Left ventricle myocardium superior (tissue), 1 donor: ENCODE results near the gene STXBP3. TPM values are rescaled to one million over a fixed set of nuclear protein-coding genes. Genes with fewer than 3 reads are reported as not detected.
"Not testable (repeated sequence)": the region's sequence is repeated elsewhere in the genome, so short reads cannot be mapped to it uniquely, and the experiment has no call there.

ENCODE experiments used
- ATAC-seq: fragments of 200-7000 bp; cut with Tn5 transposase; one replicate; pipeline ENCODE4 v1.9.1; 2020; ENCODE audit warnings: mild to moderate bottlenecking, moderate library complexity
- DNase-seq: peaks from one replicate; pipeline ENCODE4 v3.0.0-alpha.2; 2020
- intact Hi-C: fragments of 100-400 bp; cut with micrococcal nuclease; formaldehyde crosslinking; loops from one replicate; pipeline ENCODE4 v1.11.0; 2022
- total RNA-seq: library from RNA; stranded (reverse); fragmentation: NEBNext Ultra II Directional; extraction: Animal tissue kit (Norgen Biotek cat#: 25700); gene quantifications from one replicate; pipeline ENCODE4 v1.2.1, GENCODE V29; 2021
- donor health status: DM: no; HTN: yes; CAD: no; lungs with severe emphysema.

Gene STXBP3
- total RNA-seq, 1 donor from 2014 or later = 23.3 TPM

DNA sequence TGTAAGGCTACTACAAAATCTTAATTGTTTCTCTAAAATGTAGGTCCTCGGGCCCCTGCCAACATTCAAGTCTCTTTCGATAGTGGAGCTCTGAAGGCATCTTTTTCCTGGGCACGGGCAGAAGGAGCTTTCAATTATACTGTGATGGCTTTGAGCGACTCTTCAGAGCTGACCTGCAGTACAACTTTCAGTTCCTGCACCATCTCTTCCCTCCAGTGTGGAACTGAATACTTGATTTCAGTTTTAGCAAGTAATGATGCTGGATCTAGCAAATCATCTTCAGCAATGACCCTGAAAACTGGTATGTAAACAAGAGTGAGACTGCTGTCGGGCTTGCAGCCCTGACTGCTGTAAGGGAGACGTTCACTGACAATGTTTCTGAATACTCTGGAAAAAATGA lies 24.2 kb upstream of the STXBP3 start:
- intact Hi-C loops = no loop called here
- no peak for ATAC-seq

DNA sequence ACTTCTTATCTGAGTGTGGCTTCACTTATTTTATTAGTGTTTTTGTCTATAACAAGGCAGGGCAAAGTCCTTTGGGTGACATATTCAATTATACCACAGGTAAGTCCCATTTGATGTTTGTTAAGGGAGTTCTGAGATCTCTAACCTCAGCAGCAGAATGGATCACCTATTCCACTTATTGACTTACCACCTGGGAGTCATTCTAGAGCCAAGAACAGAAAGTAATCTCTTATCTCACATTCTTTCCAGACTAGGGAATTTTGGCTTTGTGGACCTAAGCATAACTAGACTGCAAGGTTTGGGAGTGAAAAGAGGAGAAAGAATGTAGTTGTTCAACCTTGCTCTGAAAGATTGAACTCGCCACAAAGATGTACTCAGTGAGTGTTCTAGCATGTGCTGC lies 20.6 kb upstream of the STXBP3 start:
- no peak for DNase-seq
- intact Hi-C loops = no loop called here
- ATAC-seq = no peak

More for the DNA sequence above, 24.2 kb upstream of the STXBP3 start:
- DNase-seq = no peak

DNA sequence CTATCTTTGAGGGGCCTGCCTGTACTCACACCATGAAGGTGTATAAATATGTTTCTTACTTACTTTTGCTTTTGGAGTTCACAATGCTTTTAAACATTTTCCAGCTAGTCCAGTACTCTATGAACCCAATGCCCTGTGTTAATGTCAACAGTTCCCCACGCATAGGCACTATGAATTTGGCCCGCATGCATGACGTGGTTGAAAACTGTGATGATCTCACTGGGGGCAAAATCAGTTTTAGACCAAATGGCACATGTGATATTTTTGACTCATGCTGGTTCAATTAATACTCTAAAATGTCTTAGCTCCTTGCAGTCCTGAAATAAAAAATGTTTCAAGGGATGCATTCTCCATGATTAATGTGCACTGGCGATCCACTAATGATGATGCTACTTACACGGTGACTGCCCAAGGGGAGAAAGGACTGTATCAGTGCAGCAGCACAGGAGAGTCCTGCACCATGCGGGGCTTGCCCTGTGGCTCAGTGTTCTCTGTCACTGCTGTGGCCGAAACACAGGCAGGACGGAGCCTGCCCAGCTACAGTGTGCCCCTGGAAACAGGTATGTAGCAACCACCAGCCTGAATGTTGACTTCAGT lies 18.0 kb upstream of the STXBP3 start:
- DNase-seq (no peak), ATAC-seq (no peak)
- intact Hi-C loops = no loop called here

DNA sequence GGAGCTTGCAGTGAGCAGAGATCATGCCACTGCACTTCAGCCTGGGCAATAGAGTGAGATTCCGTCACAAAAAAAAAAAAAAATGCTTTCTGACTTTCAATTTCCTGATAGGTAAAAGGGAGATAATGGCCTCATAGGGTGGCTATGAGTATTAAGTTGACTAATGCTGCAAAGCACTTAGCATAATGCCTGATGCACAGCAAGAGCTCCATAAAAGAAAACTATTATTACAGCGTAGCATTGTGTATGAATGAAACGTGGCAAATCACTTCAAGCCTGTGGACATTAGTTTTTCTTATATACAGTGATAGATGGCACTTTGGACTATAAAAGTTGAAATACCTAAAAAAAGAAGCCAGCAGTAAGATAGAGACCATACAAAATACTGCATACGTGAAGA lies 17.0 kb upstream of the STXBP3 start:
- intact Hi-C loops = no loop called here
- DNase-seq (no peak), ATAC-seq (no peak)

DNA sequence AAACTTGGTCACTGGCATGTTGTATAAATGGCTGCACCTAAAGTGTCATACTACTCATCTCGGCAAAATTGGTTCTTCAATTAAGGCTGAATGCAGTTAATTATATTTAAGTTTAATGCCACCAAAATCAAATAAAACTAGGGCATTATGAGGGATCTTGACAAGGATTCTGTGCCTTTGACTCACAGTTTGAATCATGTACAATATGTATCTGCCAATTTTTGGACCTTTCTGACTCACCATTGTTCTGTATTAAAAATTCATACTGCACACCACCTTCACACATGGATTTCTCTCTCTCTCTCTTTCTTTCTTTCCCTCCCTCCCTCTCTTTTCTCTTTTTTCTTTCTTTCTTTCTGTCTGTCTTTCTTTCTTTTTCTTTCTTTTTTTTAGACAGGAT lies 14.1 kb upstream of the STXBP3 start:
- ATAC-seq (no peak), DNase-seq (no peak)
- intact Hi-C loops = no loop called here

DNA sequence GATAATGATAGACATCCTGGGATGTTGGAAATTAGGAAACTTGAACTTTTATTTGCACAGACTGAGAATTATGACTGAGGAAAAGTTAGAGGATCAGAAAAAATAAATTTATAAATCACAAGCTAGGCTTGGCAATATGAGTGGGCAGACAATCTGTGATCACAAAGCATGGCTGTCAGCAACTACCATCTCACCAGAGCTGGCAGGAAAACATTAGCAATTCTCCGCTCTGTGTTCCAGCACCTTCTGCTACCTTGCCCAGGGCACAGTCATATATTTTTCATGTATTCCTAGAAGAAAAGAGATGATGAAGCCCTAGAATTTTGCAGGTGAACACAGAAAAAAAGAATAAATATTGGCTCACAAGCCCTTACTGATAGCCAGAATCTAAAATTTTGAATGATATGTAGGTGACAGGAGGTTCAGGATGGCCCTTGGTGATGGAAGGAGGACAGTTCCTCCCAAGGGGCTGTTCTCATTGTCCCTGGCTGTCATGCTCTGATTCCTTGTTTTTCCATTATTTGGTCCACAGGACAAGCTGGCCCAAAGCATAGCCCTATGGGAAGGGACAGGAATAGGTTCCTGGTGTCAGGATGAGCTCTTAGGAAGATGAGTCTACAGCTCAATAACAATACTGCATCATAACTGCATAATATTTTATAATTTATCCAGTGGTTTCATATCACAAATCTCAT lies 12.2 kb upstream of the STXBP3 start:
- DNase-seq (no peak), ATAC-seq (no peak)
- intact Hi-C loops = no loop called here

DNA sequence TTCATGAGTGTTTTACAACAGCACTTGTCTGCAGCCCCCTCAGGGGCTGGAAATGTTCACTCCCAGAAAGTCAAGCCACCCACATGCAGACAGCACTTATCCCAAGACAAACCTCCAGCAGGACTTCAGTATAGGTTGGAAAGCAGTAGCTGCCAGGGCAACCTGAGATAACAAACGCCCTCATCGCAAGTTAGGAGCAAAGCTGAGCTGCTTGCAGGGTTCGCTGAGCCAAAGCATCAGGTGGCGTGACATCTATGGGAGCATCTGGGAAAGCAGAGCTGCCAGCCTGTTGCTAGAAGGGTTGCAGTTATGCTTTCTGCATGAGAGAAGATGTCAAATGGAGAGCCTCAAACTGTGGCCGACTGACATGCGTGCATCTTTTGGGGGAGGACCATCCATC lies 4.2 kb upstream of the STXBP3 start:
- no peak for DNase-seq
- ATAC-seq = no peak
- intact Hi-C loops = no loop called here

DNA sequence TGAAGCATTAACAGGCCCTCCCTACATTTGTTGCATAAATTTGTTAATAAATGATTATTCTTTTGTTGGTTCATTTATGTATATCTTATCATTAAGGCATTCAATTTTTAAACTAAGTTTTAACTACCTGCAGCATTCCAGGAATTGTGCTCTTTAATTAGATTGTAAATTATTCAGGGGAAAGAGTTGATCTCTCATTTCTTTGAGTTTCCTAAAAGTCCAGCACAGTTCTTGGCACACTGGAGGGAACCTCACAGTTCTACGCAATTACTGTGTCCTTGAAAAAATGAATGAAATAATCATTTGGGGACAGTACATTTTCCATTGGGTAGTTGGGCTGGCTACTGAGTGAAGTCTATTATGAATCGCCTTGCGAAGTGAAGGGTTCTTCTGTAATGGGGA lies 493 bp upstream of the STXBP3 start:
- intact Hi-C loops = no loop called here
- DNase-seq = no peak

DNA sequence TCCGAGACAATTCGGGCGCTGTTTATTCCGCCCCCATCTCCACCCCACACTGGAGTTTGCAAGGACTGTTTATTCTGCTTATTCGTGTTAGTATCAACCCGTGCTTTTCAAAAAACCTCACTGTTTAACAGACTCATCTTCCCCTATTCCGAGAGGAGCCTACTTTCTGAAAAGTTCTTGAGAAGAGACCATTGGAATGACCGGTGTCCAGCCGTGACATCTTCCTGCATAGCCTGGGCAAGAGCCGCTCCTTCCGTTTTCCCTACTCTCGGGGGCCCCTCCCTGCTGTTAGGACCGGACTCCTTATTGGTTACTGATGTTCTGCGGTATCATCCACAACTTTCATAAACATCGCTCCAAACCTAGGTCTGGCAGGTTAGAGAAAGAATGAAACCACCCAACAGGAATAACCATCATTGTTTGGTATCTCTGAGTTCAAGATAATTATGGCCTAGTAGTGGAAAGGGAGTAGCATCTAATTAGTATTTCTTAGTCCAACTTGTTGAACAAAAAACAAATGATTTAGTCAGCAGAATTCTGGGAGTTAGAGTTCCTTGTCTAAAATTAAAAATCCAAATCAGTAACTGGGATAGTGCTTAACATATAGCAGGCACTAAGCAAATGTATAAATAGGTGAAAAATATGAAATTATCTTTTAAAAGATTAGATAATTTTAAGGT lies 837 bp downstream of the STXBP3 start:
- ATAC-seq (peak; percentile 84), DNase-seq (peak; percentile 71)
- intact Hi-C loops = no loop called here

More for the DNA sequence above, 493 bp upstream of the STXBP3 start:
- no peak for ATAC-seq

DNA sequence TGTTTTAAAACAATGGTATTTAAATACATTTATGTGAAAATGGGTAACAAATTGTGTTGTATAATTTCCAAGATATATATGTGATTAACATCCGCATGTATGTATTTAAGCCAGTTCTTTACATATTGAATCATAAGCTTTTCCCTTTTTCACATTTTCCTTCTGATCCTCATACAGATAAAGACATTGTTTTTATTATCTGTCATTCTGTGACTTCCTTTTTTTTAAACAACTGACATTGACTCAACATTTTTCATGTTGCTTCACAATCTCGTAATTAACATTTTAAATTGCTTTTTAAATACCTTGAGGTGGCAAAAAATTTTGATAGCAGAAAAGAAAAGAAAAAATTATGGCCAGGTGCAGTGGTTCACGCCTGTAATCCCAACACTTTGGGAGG lies 1.4 kb downstream of the STXBP3 start:
- ATAC-seq = no peak
- DNase-seq = no peak
- intact Hi-C loops = no loop called here

DNA sequence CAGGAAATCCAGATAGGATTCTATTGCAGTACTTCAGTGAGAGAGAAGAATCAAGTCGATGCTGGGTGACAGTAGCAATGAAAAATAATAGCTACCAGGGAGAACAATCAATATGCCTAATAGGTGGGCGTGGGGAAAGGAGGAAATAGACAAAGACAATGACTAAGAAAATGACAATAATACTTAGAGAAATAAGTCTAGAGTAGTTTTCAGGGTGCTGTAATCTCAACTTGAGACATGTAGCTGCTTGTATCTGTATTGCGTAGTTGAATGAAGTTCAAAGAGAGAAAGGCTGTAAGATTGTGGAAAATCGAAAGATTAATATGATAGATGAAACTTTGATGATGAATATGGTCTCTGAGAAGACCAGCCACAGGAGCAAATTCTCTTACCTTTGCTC lies 2.6 kb downstream of the STXBP3 start:
- DNase-seq = no peak
- ATAC-seq = no peak
- intact Hi-C loops = no loop called here

DNA sequence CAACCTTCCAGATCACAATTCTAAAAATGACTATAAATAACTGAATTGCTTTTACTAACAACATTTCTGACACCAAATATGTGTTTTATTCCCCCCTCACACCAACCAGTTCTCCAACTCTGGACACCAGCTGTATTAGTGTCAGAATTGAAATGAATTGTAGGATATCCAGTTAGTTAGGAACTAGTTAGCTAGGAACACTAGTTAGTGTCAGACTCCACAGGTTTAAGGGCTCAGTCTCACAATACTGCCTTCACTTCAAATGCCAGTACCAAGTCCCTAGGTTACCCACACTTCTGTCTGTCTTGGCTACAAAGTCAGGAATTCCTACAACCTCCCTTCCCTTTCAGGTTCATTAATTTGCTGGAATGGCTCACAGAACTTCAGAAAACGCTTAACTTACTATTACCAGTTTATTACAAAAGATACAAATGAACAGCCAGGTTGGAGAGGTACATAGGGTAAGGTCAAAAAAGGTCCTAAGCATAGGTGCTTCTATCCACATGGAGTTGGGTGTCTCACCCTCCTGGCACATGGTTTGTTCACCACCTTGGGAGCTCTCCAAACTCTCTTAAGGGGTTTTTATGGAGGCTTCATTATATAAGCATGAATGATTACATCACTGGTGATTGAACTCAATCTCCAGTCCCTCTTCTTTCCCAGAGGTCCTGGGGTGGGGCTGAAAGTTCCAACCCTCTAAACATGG lies 4.2 kb downstream of the STXBP3 start:
- ATAC-seq (no peak), DNase-seq (no peak)
- intact Hi-C loops = no loop called here

DNA sequence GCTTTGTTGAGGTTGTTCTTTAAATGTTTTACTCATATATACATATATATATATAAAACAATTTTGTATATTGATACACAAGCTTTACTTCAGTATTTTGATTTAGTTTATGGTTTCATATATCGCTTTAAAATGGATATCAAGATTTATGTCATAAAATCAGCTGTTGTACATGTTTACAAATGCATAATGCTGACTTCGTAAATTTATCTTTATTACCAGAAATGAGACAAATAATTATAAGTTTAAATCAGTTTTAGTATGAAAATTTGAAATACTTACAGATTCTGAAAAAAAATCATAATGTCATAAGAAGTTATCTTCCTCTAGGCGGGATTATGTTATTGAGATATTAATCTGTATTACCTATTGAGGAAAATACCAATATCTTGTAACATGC lies 6.9 kb downstream of the STXBP3 start:
- ATAC-seq = no peak
- intact Hi-C loops = no loop called here
- DNase-seq = no peak

DNA sequence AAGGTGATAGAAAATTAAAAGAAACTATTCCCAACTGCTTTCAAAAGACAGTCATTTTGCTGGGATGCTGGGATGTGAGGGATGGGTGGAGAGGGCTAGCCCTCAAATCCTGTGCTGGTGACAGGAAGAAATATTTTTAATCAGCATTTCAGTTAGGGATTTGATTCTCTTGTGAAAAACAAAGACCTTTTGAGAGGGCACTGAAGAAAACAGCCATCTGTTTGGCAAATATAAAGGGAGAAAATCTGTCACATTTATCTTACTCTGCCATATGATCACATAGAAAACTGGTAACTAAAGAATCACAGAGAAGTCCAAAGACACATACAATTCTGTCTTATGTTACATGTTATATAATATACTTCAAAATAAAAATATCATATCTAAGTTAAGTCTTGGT lies 12.3 kb downstream of the STXBP3 start:
- intact Hi-C loops = no loop called here
- DNase-seq (no peak), ATAC-seq (no peak)

DNA sequence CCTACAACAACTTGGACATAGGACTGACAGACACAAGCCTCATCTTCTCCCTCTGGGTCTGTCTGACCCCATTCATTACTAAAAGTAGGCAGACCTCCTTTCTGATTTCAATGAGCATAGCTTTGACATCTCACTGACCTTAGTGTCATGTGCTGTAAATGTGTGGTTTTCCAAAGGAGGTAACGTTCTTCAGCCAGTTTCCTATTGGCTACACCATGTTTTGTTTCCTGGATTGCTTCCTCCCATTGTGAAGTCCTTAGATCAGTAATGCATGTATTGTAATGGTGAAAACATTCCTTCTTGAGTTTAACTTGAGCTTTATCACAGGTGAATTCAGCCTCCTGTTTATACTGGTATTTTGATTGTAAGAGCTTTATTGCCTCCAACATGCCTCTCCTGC lies 20.6 kb downstream of the STXBP3 start:
- intact Hi-C loops = no loop called here
- no peak for DNase-seq
- ATAC-seq = no peak

DNA sequence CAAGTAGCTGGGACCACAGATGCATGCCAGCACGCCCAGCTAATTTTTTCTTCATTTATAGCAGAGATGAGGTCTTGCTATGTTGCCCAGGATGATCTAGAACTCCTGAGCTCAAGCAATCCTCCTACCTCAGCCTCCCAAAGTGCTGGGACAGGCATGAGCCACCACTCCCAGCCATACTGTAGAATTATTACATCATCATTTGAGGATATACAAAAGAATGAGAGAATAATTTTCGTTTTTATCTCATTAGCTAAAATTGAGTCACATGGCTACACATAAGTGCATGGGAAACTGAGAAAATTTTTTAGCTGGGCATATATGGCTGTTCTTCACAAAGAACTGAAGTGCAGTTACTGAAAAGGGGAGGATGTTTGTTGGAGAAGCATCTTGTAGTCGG lies 21.2 kb downstream of the STXBP3 start:
- intact Hi-C loops = no loop called here
- no peak for DNase-seq
- ATAC-seq = no peak

DNA sequence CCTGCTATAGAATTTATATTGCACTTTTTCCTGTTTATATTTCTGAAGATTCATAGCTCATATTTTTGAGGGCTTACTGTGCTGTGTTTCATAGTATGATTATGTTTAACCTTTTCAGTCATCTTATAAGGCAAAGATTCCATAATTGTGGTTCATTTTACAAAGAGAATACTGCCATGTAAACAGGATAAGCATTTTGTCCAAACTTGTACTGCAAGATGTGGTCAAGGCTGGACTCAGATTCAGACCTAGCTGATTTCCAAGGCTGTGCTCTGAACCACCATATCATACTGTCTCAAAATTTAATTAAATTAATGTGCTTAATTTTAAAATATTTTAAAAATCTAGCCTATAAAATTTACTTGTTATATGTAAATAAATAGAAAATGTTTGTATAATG lies 31.4 kb downstream of the STXBP3 start:
- no peak for DNase-seq
- no peak for ATAC-seq
- intact Hi-C loops = no loop called here

DNA sequence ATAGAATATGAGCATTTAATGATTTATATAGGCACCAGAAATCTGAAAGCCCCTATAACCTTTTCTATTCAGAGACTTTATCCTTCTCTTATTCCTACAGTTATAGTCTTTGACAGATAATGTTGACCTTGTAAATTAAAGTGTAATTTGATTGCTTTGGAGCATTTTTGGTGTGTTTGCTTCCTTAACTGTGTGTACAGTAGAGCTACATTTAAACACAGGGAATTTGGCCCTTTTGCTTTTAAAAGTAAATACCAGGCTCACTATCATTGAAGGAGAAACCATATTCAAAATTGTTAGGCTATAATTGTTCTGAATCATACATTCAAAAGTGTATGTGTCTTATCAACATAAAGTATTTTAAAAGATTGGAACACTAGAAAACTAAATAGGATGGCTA lies 33.0 kb downstream of the STXBP3 start:
- DNase-seq (no peak), ATAC-seq (no peak)
- intact Hi-C loops = no loop called here

DNA sequence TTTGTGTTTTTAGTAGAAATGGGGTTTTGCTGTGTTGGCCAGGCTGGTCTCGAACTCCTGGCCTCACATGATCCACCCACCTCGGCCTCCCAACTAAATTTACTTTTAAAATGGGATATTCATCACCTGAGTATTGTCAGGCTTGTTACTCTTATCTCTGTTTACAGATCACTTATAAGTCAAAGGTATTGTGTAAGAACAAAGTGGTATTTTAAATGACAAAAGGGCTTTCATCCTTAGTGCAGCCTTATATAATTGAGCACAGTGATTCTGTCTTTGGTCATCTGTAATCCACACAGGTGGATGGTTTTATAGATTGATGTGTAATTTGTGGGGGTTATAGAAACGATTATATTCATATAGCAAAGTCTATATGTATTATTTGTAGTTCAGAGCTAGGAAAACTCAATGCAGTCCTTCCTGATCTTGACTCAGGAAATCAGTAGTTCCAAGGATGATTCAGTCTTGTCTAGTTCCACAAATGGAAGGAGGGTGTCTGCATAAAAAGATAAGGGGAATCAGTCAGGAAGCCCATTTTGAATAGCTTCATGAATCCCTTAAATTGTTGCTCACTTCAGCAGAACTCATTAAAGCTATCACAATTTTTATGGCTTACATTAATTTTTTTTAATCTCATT lies 34.6 kb downstream of the STXBP3 start:
- intact Hi-C loops = no loop called here
- DNase-seq (no peak), ATAC-seq (no peak)

DNA sequence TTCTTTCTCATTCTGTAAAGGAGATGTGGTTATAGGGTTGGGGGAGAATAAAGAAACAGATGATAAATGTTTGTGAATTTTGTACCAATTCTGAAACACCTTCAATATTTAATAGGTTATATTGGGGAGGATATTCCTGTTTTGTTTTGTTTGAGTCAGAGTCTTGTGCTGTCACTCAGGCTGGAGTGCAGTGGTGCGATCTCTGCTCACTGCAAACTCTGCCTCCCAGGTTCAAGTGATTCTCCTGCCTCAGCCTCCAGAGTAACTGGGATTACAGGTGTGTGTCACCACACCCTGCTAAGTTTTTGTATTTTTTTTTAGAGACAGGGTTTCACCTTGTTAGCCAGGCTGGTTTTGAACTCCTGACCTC lies 35.1 kb downstream of the STXBP3 start:
- not testable (repeated sequence) for ATAC-seq, DNase-seq

More for the DNA sequence above, 35.1 kb downstream of the STXBP3 start:
- intact Hi-C loops = not testable (repeated sequence)
